GM12892 (cell line): ENCODE measurements around the gene TRIM9.

ENCODE experiments used
- POLR2A ChIP-seq: IDR thresholded peaks from 2 replicates; pipeline ENCODE4 v1.6.1; 2011; ENCODE audit warnings: low read depth, low read length, control low read depth
- POLR2AphosphoS5 ChIP-seq: IDR thresholded peaks from 2 replicates; pipeline ENCODE4 v1.6.1; 2011; ENCODE audit warnings: low read depth, low read length, control low read depth
- TAF1 ChIP-seq: IDR thresholded peaks from 2 replicates; pipeline ENCODE4 v1.6.1; 2011; ENCODE audit warnings: low read depth, mild to moderate bottlenecking, control low read depth, low read length, borderline replicate concordance

- TF ChIP-seq POLR2A (no peak), POLR2AphosphoS5 (no peak), TAF1 (no peak)
Measured at GRCh38 chr14:50937325-50937724, 157.6 kb downstream of the TRIM9 start.
